ENCODE results near the gene IRF7. TPM values are rescaled to one million over a fixed set of nuclear protein-coding genes. Genes with fewer than 3 reads are reported as not detected.

Gene IRF7
- total RNA-seq, 1 donor from 2014 or later = 18.9 TPM

GRCh38 chr11:620201-620600, 4.5 kb upstream of the IRF7 start:
- Histone ChIP-seq H3K27ac (no peak overlapping the region), H3K27me3 (no peaks in the 10 kb centered on the region), H3K4me3 (no peak overlapping the region), H3K36me3 (peaks cover 0 to 3% of the 10 kb centered on the region in 2 donors), H3K4me1 (peaks cover 10% of the 10 kb centered on the region), H3K9me3 (no peaks in the 10 kb centered on the region)
- no peak for DNase-seq (ENCODE audit: extremely low spot score in 2 of 2)
- TF ChIP-seq POLR2A (IDR thresholded peaks at IDR 0.05) (no peak), POLR2AphosphoS5 (IDR thresholded peaks at IDR 0.05; ENCODE audit: insufficient read depth in 1 of 2, low read depth in 1 of 2) (no peak)
- TF ChIP-seq, protein P1, sequence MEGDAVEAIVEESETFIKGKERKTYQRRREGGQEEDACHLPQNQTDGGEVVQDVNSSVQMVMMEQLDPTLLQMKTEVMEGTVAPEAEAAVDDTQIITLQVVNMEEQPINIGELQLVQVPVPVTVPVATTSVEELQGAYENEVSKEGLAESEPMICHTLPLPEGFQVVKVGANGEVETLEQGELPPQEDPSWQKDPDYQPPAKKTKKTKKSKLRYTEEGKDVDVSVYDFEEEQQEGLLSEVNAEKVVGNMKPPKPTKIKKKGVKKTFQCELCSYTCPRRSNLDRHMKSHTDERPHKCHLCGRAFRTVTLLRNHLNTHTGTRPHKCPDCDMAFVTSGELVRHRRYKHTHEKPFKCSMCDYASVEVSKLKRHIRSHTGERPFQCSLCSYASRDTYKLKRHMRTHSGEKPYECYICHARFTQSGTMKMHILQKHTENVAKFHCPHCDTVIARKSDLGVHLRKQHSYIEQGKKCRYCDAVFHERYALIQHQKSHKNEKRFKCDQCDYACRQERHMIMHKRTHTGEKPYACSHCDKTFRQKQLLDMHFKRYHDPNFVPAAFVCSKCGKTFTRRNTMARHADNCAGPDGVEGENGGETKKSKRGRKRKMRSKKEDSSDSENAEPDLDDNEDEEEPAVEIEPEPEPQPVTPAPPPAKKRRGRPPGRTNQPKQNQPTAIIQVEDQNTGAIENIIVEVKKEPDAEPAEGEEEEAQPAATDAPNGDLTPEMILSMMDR (IDR thresholded peaks at IDR 0.05) = no peak
- intact Hi-C loops (cut with DNase I) = no loop called here

- TF ChIP-seq, protein P1 (IDR thresholded peaks at IDR 0.05) = no peak
- no peak for TF ChIP-seq POLR2A (IDR thresholded peaks at IDR 0.05)
- Histone ChIP-seq H3K27me3 (no peaks in the 10 kb centered on the region), H3K27ac (no peak overlapping the region), H3K4me3 (no peak overlapping the region), H3K9me3 (no peaks in the 10 kb centered on the region), H3K36me3 (peaks cover 0 to 3% of the 10 kb centered on the region in 2 donors), H3K4me1 (peaks cover 16% of the 10 kb centered on the region)
- no peak for DNase-seq (ENCODE audit: extremely low spot score in 2 of 2)
- intact Hi-C loops (cut with DNase I) = no loop called here
Measured at GRCh38 chr11:619628-620050, 3.9 kb upstream of the IRF7 start.

GRCh38 chr11:618856-619627, 3.3 kb upstream of the IRF7 start:
- Histone ChIP-seq H3K9me3 (no peaks in the 10 kb centered on the region), H3K4me1 (peaks cover 22% of the 10 kb centered on the region), H3K27ac (no peak overlapping the region), H3K36me3 (peaks cover 0 to 3% of the 10 kb centered on the region in 2 donors), H3K4me3 (no peak overlapping the region), H3K27me3 (no peaks in the 10 kb centered on the region)
- TF ChIP-seq, protein P1 (IDR thresholded peaks at IDR 0.05) = no peak
- no peak for TF ChIP-seq POLR2A (IDR thresholded peaks at IDR 0.05)
- TF ChIP-seq POLR2AphosphoS5 (IDR thresholded peaks at IDR 0.05; ENCODE audit: insufficient read depth in 1 of 2, low read depth in 1 of 2) = no peak
- intact Hi-C loops (cut with DNase I) = no loop called here
- no peak for DNase-seq (ENCODE audit: extremely low spot score in 2 of 2)

- Histone ChIP-seq H3K27me3 (no peaks in the 10 kb centered on the region), H3K4me1 (peaks cover 32% of the 10 kb centered on the region), H3K27ac (no peak overlapping the region), H3K9me3 (no peaks in the 10 kb centered on the region), H3K4me3 (no peak overlapping the region), H3K36me3 (peaks cover 0 to 5% of the 10 kb centered on the region in 2 donors)
- DNase-seq (ENCODE audit: extremely low spot score in 2 of 2) = no peak
- TF ChIP-seq POLR2AphosphoS5 (IDR thresholded peaks at IDR 0.05; ENCODE audit: insufficient read depth in 1 of 2, low read depth in 1 of 2) = no peak
- TF ChIP-seq POLR2A (IDR thresholded peaks at IDR 0.05) = no peak
- TF ChIP-seq, protein P1 (IDR thresholded peaks at IDR 0.05) = no peak
- intact Hi-C loops (cut with DNase I) = no loop called here
Measured at GRCh38 chr11:617912-618682, 2.3 kb upstream of the IRF7 start.

Measured in vagina (tissue), 2 donors.